SKM-1 (cell line): ENCODE measurements around the gene SELP.
A peak's percentile ranks its signal among the peaks of the same experiment; 100 is the strongest.

Experiments
- DNase-seq: peaks from one replicate; lab custom pipeline; 2025; ENCODE audit not compliant: unreplicated experiment; lab: John Stamatoyannopoulos, UW

The SELP gene

DNA sequence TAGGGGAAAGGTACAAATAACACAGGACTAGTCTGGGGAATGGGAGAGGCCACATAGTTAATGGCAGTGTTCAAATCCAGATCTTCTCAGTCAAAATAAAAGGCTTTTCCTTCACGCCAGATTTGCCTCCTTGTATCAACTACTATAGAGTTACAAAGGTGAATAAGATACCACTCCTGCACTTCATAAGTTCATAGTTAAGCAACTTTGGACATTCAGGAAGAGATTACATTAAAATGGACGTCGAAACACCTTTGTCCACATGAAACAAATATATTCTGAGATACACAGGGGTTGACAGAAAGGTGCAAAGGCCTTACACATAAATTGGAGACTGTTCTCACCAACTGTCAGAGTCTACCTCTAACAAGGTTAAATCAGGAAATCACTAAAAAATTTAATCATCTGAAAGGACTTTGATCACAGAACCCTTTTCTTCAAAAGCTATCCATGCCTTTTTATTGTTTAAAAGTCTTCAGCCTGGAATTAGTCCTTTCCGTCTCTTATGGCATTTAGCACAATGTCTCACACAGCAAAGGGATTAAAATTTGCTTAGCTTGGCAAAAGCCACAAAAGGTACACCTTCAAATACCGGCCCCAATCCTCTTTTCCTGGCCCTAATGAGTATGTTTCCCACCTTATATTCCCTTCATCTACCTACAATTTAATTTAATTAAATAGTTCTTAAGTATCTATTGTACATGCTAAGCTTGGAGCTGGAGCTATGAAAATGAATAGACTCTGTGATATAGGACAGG lies 51.8 kb downstream of the SELP start:
- no peak for DNase-seq

DNA sequence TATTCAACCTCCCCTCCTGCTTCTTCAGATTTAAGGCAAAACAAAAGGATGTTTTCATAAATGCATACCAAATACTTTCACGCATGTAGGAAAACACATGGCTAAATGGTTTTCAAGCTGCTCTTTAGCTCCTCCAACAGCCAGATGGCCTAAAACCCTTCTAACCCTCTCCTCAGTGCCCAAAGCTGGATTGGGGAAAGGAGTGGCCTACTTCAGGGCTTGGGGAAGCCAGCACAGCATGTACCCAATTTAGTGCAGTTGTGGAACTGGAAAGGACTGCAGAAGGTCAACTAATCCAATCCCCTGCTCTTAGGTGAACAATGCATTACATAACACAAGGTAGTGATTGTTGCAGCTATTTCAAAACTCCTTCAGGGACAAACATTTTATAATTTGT lies 53.0 kb downstream of the SELP start:
- no peak for DNase-seq

DNA sequence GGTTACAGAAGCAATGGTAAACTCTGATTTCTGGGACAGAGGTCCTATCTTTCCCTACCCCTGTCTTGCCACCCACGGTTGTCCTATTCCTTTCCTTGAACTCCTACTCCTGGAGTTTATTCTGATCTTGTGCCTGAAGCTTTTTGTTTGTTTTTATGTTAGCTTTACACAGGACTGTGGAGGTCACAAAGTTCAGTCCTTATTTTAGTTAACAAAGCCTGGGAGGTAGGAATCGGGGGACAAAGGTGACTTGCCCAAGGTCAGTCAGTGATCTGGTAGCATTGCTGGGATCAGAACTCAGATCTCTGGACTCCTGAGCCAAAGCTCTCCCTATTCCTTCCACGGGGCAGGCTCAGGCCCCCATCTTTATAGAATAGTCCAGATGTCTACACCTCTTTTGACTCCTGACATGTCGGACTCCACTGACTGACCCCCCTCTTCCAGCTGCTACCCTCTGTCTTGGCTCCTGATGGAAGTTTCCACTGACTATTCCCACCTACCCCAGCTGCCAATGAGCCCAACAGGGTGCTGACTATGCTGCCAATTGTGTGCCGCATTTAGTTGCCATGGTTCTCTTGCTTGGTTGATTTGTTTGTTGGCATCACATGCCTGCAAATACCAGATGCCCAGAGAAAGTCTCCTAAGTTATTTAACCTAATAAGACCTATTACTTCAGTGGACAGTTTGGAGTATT lies 53.5 kb downstream of the SELP start:
- DNase-seq = no peak

DNA sequence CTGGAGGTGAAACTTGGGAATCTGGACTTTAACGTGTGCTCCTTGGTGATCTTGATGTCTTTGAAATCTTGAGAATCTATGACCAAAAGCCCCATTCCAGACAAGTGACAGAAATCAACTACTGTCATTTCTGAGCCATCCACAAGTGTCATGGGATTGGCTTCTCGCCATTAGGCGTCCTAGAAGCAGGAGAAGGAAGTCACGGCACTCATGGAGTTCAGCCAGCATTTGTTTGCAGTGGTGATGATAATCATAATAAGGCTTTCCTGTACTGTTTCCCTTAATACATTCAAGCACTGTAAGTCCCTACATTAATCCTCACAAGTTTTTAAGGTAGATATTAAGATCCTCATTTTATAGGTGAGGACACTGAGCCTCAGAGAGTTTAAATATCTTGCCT lies 55.6 kb downstream of the SELP start:
- DNase-seq = no peak

DNA sequence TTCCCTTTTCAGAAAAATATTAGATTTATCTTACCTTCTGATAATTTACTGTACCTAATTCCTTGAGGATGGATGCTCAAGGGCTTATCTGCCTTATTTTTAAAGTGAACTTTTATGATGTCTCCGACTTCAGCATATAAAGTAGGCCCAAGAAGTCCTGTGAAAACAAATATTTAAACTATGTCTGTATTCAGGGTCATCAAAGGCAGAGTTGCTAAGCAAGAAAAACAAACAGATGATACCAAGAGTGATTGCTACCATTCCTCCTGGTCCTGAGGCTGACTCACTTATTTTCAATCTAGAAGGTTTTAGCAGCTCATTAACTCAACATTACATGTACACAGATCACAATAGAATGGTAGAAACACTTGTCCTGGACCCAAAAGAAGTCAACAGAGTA lies 57.7 kb downstream of the SELP start:
- no peak for DNase-seq

DNA sequence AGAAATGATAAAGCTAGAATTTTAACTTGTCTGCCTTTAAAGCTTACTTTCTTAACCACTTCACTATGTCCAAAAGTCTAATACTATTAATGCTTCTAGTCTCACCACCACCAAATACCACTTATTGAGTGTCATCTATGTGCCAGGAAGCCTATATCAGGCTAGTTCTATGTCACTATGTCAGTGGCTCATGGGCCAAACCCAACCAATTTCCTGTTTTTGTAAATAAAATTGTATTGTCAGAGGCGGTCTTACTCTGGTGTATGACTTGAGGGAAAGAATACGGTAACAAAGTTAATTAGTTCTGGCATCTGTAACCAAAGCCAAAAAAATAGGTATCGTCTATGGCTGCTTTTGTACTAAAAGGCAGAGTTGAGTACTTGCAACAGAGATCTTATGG lies 58.5 kb downstream of the SELP start:
- DNase-seq = no peak

DNA sequence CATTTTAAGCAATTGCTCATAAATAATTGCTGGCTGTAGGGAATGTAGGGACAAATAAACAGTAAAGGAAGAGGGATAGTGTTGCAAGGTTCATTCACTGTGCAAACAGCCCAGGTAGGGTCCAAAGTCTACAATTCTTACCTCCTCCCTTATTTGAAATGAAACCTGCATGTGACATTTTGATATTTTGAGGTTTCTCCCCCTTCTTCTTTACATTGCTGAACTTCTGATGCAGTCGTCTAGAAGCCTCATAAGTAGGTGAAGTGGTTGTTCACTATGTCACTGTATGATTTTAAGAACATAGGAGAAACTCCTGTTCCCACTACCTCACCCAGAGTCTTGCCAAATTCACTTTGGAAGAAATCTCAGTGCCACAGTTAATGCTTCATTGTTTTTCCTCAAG lies 59.8 kb downstream of the SELP start:
- no peak for DNase-seq

DNA sequence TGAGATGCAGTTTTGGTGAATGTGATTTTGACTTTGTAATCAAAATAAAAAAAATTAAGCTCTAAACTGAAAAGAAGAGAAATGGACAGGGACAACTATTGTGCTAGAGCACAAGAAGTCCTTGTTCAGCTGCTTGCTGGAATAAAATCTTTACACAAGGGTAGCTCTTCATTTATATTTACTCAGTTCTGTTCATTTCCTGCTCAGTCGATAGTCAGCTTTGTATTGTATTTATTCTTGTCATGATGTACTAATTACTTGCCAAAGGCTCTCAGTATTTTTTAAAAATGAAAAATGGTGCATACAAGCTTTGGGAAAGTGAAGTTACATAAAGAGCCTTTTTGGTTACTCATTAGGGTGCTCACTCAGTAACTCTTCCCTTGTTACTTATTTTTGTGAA lies 61.4 kb downstream of the SELP start:
- no peak for DNase-seq

DNA sequence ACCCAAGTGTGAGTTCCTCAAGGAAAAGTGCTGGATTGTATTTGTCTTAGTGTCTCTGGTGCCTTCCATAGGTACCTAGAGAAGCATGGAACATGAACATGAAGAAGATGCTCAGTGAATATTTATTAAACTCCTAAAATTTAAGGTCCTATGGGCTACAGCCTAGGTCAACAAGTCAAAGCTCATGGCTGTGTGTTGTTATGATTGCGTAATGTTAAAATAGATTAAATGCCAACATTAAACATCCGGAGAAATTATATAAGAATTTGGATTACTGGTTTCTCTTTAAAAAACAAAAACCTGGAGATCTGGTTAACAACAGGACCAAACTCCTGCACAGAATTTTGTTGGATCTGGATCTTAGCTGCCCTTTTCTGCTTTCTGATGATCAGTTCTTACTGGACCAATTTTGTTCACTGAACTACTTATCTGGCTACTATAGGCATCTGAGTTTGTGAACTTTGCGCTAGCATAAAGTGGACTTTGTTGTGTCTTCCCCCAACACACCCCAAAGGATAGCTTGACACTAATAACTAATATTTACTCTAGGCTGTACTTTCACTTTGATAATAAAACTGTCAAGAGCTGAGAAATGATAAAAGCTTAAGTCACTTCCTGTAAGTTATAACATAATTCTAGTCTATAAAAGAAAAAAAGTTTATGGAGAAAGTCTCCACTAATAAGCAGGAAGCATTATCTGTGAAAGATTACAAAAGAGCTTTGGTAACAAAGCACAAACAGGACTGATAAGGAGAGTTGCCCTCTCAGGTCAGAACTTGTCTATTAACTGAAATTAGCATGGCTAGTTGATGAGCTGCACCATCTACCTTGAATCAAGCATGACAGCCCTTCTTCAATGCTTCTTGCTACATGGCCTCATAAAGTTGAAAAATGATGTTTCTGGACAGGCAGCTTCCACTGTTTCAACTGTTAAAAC lies 64.3 kb downstream of the SELP start:
- no peak for DNase-seq

DNA sequence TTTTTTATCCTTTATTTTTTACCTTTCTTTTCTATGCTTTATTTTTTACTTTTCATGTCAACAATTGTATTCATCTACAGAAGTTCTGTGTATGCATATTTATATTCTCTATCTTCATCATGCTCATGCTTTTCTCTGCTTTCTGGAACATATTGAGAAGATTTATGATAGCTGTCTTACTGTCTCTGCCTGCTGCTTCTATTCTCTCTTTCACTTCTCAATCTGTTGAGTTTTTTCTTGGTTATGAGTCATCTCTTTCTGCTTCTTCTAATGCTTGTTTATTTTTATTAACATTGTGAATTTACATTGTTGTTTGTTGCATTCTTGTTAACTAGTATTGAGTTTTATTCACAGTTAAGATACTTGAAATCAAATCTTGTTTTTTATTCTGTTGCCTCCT lies 66.3 kb downstream of the SELP start:
- DNase-seq = no peak

DNA sequence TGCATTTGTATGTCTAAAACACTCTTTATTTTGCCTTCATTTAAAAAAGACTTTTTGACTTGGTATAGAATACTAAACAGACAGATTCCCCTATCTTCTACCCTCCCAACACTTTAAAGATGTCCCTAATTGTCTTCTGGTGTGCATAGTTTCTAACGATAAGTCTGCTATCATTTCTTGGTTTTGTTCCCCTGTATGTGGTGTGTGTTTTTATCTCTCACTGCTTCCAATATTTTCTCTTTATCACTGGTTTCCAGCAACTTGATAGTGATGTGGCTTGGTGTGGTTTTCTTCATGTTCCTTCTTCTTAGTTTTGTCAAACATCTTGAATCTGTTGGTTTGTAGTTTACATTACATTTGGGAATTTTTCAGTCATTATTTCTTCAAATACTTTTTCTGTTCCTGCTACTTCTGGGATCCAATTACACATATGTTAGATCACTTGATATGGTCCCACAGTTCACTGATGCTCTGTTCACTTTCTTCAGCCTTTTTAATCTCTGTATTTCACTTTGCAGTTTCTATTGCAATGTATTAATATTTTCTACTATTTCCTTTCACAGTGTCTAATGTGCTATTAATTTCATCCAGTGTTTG lies 66.8 kb downstream of the SELP start:
- DNase-seq = no peak

DNA sequence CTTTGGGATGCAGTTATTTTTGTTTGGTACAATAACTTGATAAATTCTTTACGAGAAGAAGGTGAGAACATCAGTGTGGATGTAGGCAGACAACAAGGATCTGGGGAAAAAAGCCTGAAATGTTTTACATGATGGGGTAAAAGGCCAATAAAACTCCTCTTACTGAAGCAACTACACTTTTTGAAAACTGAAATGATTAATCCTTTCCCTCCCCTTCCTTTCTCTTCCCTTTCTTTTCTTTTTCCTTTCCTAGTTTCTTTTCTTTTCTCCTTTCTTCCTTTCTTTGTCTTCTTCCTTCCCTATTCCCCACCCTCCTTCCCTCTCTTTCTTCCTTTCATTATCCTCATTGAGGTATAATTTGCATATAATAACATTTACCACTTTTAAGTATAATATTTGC lies 68.2 kb downstream of the SELP start:
- no peak for DNase-seq

DNA sequence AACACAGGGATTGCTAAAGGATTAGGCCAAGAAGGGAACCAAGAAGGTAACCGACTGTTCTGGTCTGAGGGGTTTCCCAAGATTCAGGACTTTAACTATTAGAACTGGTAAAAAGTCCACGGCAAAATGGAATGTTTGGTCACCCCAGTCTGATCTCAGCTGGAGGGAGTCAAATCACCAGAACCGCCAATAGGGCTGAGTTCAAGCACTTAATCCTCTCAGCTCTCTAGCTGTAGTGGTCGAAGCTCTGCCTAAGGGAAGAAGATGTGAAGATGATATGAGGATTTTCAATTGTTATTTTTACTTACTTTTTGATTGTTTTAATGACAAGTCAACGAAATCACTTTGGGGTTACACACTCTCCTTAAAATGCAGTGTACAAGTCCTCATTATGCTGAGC lies 72.8 kb downstream of the SELP start:
- DNase-seq = no peak

DNA sequence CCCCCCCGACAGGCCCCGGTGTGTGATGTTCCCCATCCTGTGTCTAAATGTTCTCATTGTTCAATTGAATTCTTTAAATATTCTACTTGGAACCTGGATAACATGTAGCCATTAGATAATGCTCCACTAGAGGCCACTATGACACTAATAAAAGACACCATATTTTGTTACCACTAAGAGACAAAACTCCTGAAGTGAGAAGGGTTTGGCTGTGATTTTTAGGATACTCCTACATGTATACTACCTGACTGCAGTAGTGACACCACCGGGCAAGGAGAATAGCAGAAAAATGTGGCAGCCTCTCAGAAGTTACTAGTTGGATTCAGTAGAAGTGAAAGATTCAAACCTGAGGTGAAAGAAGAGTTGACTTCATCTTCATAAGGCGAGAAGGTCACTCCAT lies 79.6 kb downstream of the SELP start:
- peak; percentile 42 for DNase-seq

DNA sequence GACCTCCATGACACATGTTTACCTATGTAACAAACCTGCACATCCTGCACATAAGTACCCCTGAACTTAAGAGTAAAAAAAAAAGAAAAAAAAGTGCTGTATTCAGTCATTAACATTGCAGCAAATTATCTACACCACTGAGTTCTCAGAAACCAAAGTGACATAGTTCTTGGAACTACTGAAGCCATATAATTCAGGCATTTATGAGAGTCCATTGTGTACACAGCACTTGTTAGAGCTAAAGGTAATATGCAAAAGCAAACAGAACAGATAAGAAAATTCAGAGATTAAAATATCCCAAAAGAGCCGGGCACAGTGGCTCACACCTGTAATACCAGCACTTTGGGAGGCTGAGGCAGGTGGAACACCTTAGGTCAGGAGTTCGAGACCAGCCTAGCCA lies 81.6 kb downstream of the SELP start:
- DNase-seq = no peak

DNA sequence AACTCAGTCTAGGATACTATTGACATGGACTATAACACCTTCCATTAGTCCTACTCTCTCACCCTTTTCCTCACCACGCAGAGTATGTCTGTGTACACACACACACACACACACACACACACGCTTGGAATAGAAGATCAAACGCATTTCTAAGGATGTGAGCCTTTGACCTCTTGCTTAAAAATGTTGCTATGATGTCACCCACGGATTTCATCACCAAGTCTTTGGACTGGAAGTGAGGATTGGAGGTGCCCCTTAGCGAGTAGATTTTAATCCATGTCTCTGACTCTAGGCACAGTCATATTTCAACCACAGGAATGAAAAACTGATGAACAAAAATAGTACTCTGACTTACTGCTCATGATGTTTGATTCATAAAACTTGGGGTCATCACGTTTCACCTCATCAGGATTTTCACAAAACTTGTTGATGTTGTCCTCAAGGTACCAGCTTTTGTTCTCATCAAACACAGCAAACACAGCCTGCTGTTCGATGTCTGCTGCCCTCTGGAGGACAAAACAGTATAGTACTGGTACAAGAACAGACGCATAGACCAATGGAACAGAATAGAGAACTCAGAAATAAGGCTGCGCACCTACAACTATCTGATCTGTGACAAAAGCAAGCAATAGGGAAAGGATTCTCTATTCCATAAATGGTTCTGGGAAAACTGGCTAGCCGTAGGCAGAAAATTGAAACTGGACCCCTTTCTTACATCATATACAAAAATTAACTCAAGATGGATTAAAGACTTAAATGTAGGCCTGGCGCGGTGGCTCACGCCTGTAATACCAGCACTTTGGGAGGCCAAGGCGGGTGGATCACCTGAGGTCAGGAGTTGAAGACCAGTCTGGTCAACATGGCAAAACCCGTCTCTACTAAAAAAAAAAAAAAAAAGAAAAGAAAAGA lies 83.6 kb downstream of the SELP start:
- peak; percentile 64 for DNase-seq

DNA sequence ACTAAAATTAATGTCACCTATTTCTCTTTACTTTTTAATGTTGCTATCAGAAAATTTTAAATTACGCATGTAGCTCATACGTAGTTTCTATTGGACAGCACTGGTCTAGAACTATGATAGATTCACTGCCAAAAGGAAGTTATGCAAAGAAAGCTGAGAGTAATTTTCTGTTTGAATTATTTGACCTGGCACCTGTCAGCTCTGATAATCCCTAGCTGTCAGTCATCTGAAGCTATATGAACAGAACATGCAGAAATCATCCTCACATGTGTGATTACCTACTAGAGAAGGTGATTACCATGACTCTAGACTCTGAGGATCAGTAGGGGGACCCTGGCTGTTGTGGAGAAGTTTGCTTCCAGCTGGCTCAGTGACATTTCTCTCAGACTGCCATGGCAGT lies 84.5 kb downstream of the SELP start:
- DNase-seq = no peak

DNA sequence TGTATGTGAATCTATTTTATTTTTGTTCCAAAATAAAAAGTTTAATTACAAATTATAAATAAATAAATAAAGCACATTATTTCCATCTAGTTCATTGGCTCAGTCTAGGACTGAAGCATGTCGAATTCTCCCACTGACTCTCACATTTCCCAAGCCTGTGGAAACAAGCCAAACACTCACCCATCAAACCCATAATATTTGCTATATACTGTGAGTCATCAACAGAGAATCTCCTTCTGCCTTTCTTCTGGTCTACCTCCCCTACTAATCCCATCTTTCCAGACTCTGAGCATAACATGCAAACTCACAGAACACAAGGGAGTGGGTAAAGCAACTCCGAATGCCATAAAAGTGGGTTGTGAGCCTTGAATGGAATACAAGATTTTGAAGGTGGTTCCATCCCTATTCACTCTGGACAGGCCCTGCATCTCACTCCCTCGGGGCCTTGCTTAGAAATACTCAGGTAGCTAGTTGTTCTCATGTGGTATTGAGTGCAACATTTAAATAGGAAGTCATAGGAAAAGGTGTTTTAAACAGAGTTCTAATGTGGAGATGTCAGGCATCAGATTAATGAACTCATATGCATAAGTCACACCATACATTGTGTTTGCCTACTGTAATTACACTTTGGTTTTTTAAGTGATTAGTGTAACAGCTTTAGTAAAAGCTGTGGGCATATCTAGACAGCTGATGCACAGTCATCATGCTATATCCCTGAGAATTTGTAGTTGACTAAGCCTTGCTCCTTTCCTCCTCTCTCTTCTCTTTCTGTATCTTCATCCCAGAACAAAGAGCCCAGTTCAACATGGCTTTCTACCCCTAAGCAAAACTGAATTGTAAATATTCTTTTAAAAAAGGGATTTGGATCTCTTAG lies 90.7 kb downstream of the SELP start:
- no peak for DNase-seq
